ENCODE results near the gene TSPEAR.

TSPEAR gene

GRCh38 chr21:44711327-44712202, at the start of gene TSPEAR:
TSPEAR (minus strand) TSS chr21:44711572; CDS start chr21:44711514, 58 bp downstream.
- DNase-seq, result peak; percentile 63

GRCh38 chr21:44760376-44760775, 49.0 kb upstream of the TSPEAR start:
- DNase-seq, result no peak

- DNase-seq, result no peak
Measured at GRCh38 chr21:44759628-44760285, 48.4 kb upstream of the TSPEAR start.

GRCh38 chr21:44758781-44759627, 47.6 kb upstream of the TSPEAR start:
- DNase-seq, result no peak

GRCh38 chr21:44758141-44758561, 46.8 kb upstream of the TSPEAR start:
- DNase-seq, result no peak

GRCh38 chr21:44757731-44758130, 46.4 kb upstream of the TSPEAR start:
- no peak for DNase-seq

- DNase-seq, result no peak
Measured at GRCh38 chr21:44756423-44757185, 45.2 kb upstream of the TSPEAR start.

- no peak for DNase-seq
Measured at GRCh38 chr21:44755227-44755626, 43.9 kb upstream of the TSPEAR start.

GRCh38 chr21:44753357-44753756, 42.0 kb upstream of the TSPEAR start:
- DNase-seq, result no peak

GRCh38 chr21:44752671-44753235, 41.4 kb upstream of the TSPEAR start:
- peak; percentile 46 for DNase-seq

- DNase-seq, result no peak
Measured at GRCh38 chr21:44751799-44752636, 40.6 kb upstream of the TSPEAR start.

GRCh38 chr21:44751186-44751798, 39.9 kb upstream of the TSPEAR start:
- DNase-seq, result peak; percentile 20

GRCh38 chr21:44750675-44751025, 39.3 kb upstream of the TSPEAR start:
- DNase-seq, result peak; percentile 56

- no peak for DNase-seq
Measured at GRCh38 chr21:44749759-44750674, 38.6 kb upstream of the TSPEAR start.

GRCh38 chr21:44749116-44749758, 37.9 kb upstream of the TSPEAR start:
- no peak for DNase-seq

- no peak for DNase-seq
Measured at GRCh38 chr21:44748621-44749020, 37.2 kb upstream of the TSPEAR start.

GRCh38 chr21:44742418-44743153, 31.2 kb upstream of the TSPEAR start:
- DNase-seq, result no peak

GRCh38 chr21:44741921-44742320, 30.5 kb upstream of the TSPEAR start:
- DNase-seq, result no peak
